NCI-H146 treated with DMSO at 0.1 percent for 48 hours (cell line): ENCODE measurements around the gene C1orf216.
"Not testable (repeated sequence)": the region's sequence is repeated elsewhere in the genome, so short reads cannot be mapped to it uniquely, and the experiment has no call there.

Source experiments
- DNase-seq: peaks from one replicate; lab custom pipeline; 2025; ENCODE audit not compliant: unreplicated experiment; lab: John Stamatoyannopoulos, UW

Gene C1orf216, protein sequence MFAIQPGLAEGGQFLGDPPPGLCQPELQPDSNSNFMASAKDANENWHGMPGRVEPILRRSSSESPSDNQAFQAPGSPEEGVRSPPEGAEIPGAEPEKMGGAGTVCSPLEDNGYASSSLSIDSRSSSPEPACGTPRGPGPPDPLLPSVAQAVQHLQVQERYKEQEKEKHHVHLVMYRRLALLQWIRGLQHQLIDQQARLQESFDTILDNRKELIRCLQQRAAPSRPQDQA

DNA sequence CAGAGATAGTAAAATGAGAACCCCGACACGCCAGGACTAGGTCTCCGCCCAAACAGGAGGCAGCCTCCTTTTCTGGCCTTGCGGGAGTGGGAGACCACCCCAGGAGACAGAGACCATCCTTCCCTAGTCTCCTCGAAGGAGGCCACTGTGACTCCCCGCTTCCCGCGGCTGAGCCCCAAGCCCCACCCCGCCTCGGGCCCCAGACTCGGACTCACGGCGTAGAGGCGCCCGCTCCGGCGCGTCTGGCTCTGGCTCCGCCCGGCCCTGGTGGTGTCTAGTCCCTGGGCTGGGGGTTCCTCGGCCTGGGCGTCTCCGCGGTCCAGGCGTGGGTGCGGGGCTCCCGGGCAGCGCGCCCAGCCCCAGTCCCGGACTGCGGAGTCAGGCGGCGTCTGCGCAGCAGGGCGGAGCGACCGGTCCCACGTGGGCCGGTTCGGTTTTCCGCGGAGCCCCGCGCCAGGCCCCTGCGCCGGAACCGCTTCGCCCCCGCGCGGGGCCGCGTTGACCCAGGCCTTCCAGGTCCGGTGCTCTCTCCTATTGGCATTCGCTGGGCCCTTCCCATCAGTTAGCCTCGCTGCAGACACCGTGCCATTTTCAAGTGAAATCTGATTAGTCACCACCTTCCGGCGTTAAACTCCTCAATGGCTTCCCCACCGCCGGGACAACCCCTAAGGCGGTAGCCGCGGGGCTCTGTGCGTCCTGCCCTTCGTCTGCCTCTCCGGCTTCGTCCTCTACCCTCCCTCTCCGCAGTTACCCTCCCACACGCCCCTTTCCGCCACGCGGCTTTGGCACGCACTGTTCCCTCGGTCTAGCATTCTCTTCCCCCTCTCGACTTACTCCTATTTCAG, at the start of gene C1orf216:
TSS of gene C1orf216 (minus strand) at position 393 of the 845 bp plus-strand sequence. CDS start 2,563 bp downstream, outside the sequence.
- peak; percentile 28 for DNase-seq

DNA sequence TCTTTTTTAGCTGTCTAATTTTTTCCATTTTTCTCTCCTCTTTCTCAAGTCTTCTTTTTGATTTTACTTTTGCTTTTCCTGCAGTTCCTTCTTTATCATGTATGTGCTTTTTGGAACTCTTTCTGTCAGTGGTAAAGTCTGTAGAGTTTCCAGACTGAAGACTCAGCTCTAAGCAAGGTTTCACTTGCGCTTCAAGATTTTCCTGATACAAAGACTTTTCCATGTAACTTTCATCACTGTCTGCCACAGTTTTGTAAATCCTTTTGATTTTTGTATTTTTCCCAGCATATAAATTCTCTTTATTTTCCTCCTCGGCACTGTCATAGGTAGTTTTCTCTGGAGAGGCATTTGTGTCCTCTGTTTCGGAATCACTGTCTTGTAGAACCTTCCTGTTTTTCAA, 45.6 kb upstream of the C1orf216 start:
- DNase-seq: no peak

DNA sequence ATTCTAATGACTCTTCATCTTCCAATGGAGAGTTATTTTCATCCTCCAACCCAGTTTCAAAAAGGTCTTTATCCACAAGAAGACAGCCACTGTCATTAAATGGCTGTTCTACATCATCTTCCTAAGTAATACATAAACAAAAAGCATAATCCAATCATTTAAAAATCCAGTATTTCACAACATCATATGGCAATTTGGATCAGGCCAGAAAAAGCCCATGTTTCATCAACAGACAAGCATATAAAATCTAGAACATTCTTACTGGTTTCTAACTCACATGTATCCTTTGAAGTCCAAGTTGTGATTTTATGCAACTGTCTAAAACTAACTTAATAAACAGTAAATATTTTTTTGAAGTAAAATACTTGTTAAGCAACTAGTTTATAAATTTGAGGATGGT, 44.5 kb upstream of the C1orf216 start:
- DNase-seq: no peak

DNA sequence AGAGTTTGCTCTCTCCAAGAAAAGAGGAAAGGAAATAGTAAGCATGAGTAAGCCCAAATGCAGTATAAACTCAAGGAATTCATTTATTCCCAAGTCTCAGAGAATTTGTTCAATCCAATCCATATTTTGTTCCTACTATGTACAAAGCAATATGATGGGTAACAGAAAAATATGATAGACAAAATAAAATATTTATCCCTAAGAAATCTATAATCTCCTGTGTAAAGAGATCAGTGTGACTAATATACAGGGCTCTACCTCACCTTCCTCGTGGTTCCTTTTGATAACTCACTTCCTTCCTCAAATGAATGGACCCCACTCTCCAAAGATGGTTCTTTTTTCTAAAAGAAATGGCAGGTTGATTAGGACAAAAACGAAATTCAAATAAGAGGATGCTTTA, 43.5 kb upstream of the C1orf216 start:
- DNase-seq: no peak

DNA sequence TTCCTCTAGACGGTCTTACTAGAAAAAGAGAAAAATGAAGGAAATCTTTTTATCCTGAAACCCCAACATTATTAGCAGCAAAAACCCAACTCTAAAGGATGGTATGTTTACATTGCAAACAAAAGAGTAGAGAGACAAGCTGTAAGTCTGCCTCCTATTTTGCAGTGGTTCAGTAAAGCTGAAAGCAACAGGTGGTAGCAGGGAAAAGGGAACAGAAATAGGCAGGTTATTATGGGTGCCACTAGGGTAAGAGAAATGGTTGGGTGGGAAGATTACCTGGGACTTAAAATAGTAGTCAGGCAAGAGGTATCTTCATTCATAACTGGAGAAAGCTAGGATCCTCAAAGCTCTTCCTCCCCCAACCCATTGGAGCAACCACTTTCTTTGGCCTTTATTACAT, 37.4 kb upstream of the C1orf216 start:
- DNase-seq: no peak

DNA sequence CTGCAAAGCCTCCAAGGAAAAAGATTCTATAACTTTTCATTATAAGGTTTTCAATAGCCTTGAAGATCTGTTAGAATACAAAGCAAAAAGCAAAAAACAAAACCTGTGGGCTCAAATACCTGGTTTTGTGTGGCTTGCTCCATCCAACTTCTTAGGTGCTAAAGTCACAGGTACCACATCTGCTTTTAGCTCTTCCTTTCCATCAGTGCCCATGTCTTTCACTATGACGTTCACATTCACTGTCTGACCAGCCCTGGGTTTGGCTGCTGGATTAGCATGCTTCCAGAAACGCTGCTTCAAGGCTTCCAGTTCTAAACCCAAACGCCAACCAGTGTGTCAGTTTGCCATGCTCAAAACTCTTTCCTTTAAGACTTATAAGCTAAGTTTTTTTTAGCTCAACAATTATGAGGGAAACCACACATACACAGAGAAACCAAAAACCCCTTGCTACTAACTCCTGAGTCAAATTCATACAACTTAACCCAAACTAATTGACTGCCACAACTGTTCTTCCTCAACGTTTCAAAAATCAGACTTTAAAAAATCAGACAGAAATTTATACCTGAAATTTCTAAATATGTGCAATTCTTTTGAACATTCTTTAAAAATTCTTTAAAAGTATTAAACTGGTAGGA, 35.1 kb upstream of the C1orf216 start:
- DNase-seq: no peak

DNA sequence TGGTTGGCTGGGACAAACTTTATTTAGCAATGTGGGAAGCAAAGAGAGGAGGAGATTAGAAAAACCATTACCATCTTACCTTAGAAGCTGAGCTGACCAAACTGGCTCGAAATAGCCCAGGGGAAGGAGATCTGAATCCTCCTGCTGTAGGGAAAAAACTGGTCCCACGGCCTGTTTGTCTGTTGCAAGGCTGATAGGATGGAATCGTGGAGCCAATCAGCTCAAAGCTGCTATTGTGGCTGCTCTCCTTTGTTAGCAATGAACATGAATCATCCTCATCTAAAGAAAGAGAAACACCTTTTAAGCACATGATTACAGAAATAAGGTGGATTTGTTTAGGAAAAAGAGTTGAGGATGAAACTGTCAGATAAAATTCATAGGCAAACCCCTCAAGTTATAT, 29.6 kb upstream of the C1orf216 start:
- DNase-seq: no peak

DNA sequence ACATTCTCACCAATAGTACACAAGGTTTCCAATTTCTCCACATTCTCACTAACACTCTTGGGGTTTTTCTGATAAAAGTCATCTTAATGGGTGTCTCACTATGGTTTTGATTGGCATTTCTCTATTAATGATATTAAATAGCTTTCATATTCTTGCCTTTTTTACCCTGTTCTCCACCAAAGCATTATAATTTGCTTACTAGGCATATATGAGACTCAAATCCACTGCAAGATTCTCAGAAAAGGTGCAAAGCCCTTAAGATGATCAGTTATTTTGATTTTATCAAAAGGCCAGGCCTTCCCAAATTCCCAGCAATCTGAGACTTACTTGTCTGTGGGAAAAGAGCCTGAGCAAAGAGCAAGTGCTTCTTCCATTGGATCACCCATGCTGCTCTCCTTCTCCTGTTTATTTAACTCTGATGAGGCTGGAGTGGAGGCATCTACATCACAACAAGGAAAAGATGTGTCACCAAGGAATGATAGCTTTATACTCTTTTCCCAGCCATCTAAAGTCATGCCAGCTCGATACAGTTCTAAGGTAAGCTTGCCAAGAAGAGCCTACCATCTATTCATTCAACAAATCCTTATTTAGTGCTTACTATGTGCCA, 26.5 kb upstream of the C1orf216 start:
- no peak for DNase-seq

DNA sequence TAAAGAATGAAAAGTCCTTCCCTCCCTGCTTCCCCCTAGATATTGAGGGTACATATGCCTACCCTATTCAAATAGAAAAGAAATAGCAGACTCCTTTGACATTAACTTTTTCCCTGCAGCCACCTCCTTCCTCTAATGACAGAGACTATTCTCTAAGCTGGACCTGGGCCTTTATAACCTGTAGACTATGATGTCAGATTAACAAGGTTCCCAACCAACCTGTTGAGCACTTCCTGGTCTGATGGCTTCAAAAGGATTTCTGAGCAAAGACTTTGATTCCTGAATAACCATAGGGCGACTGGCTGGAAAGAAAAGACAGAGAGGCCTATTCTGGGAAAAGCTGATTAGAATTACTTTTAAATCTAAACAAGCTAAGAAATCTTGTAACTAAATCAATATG, 18.4 kb upstream of the C1orf216 start:
- no peak for DNase-seq

DNA sequence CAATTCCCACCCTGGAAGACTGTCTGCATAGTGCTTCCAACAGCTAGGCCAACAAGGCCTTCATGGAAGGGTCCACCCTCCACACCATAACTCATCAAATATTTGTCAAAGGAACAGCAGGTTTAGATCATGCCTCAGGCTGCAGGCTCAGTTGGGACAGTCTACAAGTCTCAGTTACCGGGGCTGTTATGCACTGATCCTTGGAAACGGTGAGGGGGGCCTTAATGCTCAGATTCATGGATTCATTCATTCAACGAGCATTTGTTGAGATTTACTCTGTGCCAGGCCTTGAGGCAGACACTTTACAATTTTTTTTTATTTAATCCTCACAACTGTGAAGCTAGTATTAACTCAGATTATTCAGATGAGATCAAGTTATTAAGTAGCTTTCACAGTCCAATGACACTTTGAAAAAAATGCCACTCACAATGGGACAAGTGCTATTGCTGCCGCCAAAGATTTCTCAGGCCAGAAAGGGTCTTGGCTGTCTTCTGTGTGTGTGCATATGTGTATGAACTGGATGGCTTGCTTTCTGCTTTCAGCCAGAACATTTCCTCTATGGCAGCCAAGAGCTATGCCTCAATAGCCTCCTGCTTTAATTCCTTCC, 8.9 kb upstream of the C1orf216 start:
- no peak for DNase-seq

DNA sequence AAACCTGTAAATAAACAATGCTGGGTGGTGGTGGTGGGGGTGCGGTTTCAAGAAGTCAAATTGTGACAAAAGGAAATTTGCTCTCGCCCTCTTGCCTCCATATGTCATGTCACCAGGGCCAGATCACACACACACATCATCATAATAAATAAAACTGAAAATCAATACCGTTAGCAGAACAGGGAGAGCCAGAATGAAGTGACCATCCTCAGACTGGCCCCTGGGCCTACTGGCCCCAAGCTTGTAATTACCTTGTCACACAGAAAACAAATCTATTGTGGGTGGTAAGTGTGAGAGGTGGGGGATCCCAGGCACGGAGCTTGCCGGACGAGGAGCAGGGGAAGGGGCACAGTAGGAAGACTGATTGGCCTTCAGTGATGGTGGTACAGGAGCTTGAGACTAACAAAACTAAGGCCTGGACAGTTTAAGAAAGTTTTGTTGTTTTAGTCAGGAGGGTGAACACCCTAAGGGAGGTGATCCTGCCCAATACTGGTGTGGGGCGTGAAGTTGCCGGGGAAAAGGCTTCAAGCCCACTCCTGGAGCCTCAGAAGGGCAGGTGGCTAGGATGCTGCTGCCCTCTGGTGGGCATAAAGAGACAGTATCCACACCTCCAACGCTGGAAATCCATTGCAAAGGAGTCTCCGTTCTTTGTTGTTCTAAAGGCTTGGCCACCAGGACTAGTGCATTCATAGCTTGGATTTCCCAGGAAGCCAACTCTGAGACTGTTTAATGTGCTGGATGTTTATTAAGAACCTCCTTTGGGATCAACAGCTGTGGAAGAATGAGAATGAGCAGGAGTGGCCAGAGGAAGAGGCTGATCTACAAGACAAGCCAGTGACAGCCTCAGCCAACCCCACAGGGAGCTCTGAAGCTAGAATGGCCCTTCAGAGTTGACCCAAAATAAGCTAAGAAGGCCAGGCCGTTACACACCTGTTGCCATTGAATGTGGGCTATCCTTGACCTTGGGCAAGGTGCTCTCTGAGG, 8.1 kb upstream of the C1orf216 start:
- DNase-seq: peak; percentile 1

DNA sequence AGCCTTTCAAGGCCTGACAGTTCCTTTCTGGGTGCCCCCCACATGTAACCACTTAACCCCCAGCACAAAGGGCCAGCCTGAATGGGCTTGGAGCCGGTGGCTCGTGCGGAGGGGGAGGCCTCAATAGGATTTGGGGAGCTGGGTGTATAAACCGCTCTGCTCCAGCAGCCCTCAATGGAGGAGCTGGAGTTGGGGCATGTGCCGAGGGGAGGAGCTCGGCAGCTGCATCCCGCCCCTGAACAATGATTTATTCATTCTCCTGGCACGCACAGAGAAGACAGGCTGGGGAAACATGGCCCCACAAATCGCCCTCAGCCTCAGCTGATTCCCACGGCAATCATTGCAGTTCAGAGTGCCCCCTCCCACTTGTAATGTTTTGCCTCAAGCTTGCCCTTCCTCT, 6.9 kb upstream of the C1orf216 start:
- no peak for DNase-seq

DNA sequence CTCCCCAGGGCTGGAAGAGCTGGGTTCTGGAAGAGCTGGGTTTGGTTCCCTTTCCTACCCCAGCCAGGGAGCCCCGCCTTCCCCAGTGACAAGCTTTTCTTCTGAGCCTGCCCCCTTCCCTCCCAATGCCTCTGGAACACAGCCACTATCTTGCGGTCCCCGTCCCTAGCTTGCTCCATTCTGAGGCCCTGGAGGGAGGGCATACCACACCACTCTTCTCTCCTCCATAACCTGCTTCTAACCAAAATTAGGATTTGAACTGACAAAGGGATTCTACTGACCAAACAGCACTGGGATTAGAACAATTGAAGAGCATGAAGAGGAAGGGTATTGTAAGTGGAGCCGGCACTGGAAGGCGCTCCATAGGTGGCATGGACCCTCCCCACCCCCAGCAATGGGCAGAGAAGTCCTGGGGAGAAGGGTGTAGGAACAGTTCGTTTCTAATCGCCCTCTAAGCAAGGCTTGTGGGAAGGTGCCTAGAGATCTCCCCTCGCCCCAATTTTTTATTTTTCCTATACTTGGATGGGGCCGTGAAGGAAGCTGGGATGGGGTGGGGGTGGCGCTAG, 690 bp downstream of the C1orf216 start:
- no peak for DNase-seq

DNA sequence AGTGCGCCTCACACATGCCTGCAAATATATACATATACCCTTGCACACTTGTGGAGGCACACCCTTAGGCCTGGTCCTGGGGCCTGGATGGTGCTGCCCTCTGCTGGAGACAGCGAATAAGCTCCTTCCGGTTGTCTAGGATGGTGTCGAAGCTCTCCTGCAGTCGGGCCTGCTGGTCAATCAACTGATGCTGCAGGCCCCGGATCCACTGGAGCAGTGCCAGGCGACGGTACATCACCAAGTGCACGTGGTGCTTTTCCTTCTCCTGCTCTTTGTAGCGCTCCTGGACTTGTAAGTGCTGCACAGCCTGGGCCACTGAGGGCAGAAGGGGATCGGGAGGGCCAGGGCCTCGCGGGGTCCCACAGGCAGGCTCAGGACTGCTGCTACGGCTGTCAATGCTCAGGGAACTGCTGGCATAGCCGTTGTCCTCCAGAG, 3.1 kb downstream of the C1orf216 start:
- DNase-seq: peak; percentile 1

DNA sequence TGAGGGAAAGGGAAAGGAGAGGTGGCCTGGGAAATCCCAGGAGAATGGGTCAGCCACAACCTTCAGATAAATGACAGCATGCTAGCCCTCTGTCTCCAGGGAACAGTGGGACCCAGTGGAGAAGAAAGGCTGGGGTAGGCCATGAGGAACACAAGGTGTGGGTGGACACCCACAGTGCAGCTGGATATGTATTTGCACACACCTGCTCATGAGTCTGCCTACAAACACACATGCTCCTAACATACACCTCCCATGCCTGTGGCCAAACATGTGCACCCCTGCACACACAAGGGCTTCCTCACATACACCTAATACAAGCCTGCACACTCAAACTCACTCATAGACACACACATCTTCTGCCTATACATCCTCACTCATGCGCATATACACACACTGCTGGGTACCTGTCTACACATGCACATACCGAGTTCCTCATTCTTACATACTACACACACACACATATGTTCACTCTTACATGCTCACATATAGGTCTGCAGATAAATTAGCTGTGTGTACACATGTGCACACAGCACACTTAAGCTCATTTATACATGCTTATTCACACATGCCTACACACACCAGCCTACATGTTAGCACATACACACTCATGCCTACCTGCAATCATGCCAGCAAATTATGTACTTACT, 3.6 kb downstream of the C1orf216 start:
- no peak for DNase-seq

DNA sequence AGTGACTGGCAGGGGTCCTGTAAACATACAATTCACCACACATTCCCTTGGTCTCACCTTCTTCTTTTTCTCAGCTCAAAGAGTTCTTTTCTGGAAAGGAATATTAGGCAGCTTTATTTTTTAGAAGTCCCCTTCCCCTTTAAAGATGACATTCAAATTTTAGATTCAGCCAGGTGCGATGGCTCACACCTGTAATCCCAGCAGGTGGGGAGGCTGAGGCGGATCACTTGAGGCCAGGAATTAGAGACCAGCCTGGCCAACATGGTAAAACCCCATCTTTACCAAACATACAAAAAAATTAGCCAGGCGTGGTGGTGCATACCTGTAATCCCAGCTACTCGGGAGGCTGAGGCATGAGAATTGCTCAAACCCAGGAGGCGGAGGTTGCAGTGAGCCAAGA, 7.6 kb downstream of the C1orf216 start:
- DNase-seq: not testable (repeated sequence)

DNA sequence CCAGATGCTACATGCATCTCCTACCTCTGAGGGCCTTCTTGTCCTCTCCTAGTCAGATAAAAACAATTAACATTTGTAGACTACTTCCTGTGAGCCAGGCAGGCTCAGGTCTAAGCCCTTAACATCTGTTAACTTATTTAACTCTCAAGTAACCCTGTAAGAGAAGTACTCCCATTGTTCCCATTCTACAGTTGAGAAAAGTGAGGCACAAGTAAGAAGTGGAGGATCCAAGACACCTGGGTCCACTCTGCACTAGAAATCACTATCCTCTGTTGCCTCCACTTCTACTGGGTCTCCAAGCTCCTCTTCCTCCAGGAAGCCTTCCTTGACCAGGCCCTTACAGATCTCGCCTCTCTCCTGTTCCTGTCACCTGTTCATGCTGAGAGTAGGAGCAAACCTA, 9.7 kb downstream of the C1orf216 start:
- no peak for DNase-seq

DNA sequence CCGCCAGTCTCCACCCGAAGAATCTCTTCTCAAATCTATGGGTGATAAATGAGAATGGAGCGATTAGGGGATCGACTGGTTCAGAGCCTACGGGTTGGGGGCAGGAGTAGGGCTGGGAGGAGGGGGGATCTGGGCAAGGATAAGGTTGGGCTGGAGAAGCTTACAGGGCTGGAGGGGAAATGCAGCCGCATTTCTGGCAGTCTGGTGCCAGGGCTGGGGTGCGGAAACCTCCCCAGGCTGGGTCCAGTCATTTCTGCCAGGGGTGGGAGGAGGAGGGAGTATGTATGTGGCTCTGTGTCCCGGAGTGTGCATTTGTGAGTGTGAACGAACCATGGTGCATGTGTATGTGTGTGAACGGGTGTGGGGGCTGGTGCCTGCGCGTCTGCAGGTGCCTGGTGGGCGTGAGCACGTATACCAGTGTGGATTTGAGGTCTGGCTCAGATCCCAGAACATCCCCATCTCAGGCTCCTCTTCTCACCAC, 10.2 kb downstream of the C1orf216 start:
- peak; percentile 26 for DNase-seq
